Measurements from ENCODE around the gene BAK1.

GRCh38 chr6:33549896-33550295, 30.2 kb downstream of the BAK1 start:
- TF ChIP-seq CTCF (IDR thresholded peaks at IDR 0.05; ENCODE audit: poor library complexity), result no peak
- no peak for TF ChIP-seq EZH2 (IDR thresholded peaks at IDR 0.05; ENCODE audit: borderline replicate concordance)

Data from hepatocyte (in vitro differentiated cells).